ENCODE measurements around the gene PAK1IP1. TPM values are rescaled to one million over a fixed set of nuclear protein-coding genes. Genes with fewer than 3 reads are reported as not detected.

Gene PAK1IP1
- total RNA-seq, 1 experiment from 2014 or later: 34.0 TPM

- Histone ChIP-seq H3K4me1 (ENCODE audit: insufficient read depth, low read length) (peaks cover 17% of the 10 kb centered on the region), H3F3A (ENCODE audit: low read length, unreplicated experiment) (peaks cover 1% of the 10 kb centered on the region), H4K20me1 (ENCODE audit: low read length) (no peaks in the 10 kb centered on the region), H2AFZ (ENCODE audit: low read length) (no peak overlapping the region), H3K9me3 (ENCODE audit: low read length) (no peaks in the 10 kb centered on the region), H3K36me3 (ENCODE audit: low read depth, low read length) (peaks cover 15% of the 10 kb centered on the region), H3K27me3 (ENCODE audit: low read length) (no peaks in the 10 kb centered on the region), H3K79me2 (ENCODE audit: low read length) (peaks cover 9% of the 10 kb centered on the region), H3K4me2 (ENCODE audit: low read length) (no peak overlapping the region), H3K27ac (ENCODE audit: low read length) (no peak overlapping the region), H3K4me3 (ENCODE audit: low read length) (no peak overlapping the region), H3K9ac (ENCODE audit: low read length) (no peak overlapping the region), H3K9me2 (replicated peaks; ENCODE audit: low read length) (no peaks in the 10 kb centered on the region)
- POLR2A ChIA-PET (ENCODE audit: unreplicated experiment): no interaction called here
- DNase-seq: no peak
- no TSS peak for BruUV-seq (replicated peaks)
- no peak for ATAC-seq
- CTCF ChIA-PET: no interaction called here
- intact Hi-C loops (cut with micrococcal nuclease): no loop called here
- no peak for TF ChIP-seq EZH2phosphoT487 (IDR thresholded peaks at IDR 0.05; ENCODE audit: borderline replicate concordance, low read length)
- no peak for TF ChIP-seq CTCF (conservative IDR thresholded peaks at IDR 0.05; ENCODE audit: low read depth, low read length)
- TF ChIP-seq EZH2 (IDR thresholded peaks at IDR 0.05; ENCODE audit: low read length, unreplicated experiment): no peak
Measured at GRCh38 chr6:10730254-10730653, 35.5 kb downstream of the PAK1IP1 start.

DNA sequence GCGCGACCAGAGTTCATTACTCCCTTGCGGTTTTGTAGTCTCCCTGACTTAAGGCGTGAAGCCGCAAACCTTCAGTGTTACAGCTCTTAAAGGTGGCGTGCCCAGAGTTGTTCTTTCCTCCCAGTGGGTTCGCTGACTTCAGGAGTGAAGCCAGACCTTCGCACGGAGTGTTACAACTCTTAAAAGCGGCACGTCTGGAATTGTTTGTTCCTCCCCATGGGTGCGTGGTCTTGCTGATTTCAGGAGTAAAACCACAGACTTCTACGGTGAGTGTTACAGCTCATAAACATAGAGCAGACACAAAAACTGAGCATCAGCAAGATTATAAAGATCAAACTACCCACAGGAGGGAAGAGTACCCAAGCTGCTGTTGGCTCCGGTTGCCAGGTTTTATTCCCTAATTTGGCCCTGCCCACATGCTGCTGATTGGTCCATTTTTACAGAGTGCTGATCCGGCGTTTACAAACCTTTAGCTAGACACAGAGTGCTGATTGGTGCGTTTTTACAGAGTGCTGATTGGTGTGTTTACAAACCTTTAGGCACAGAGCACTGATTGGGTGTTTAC lies 38.5 kb downstream of the PAK1IP1 start:
- H4K20me1 ChIP-seq (ENCODE audit: low read length): no peaks in the 10 kb centered on the region
- H3K9me2 ChIP-seq (replicated peaks; ENCODE audit: low read length): no peaks in the 10 kb centered on the region
- H3K9ac ChIP-seq (ENCODE audit: low read length): no peak overlapping the region
- peaks cover 4% of the 10 kb centered on the region for H3F3A ChIP-seq (ENCODE audit: low read length, unreplicated experiment)
- ChIA-PET POLR2A (ENCODE audit: unreplicated experiment) (interaction anchor here (0.6 kb wide), 1 partner anchor 1034 kb away, joined by 3 read pairs; no protein-coding TSS in a partner anchor), CTCF (no interaction called here)
- ATAC-seq (no peak), DNase-seq (no peak)
- no peak overlapping the region for H2AFZ ChIP-seq (ENCODE audit: low read length)
- peak overlapping the region; percentile 69; the same call in 1 of the 2 replicates for H3K27ac ChIP-seq (ENCODE audit: low read length)
- peaks cover 12% of the 10 kb centered on the region for H3K36me3 ChIP-seq (ENCODE audit: low read depth, low read length)
- no peak overlapping the region for H3K4me3 ChIP-seq (ENCODE audit: low read length)
- no peak for TF ChIP-seq CTCF (conservative IDR thresholded peaks at IDR 0.05; ENCODE audit: low read depth, low read length)
- TF ChIP-seq EZH2 (IDR thresholded peaks at IDR 0.05; ENCODE audit: low read length, unreplicated experiment): no peak
- no peak for TF ChIP-seq EZH2phosphoT487 (IDR thresholded peaks at IDR 0.05; ENCODE audit: borderline replicate concordance, low read length)
- intact Hi-C loops (cut with micrococcal nuclease): no loop called here
- no peak overlapping the region for H3K4me2 ChIP-seq (ENCODE audit: low read length)
- no peaks in the 10 kb centered on the region for H3K27me3 ChIP-seq (ENCODE audit: low read length)
- H3K9me3 ChIP-seq (ENCODE audit: low read length): no peaks in the 10 kb centered on the region
- H3K79me2 ChIP-seq (ENCODE audit: low read length): no peaks in the 10 kb centered on the region
- peaks cover 25% of the 10 kb centered on the region for H3K4me1 ChIP-seq (ENCODE audit: insufficient read depth, low read length)
- BruUV-seq (replicated peaks): no TSS peak

DNA sequence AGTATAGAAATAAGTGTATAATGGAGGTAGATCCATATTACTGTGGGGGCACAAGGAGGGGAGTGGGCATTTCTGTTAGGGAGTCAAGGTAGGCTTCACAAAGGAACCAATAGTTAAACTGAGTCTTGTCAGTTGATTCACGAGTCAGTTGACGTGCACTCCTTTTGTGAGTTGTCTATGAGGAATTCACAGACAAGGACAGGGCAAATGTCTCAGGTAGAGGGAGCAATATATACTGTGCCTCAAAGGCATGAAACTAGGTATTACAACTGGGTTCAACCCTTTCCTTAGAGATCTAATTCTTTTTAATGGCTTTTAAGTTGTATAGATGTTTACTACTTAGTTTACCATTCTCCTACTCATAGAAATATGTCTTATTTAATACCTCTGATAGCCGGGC lies 39.1 kb downstream of the PAK1IP1 start:
- ATAC-seq: peak; percentile 39
- Histone ChIP-seq H3K79me2 (ENCODE audit: low read length) (no peaks in the 10 kb centered on the region), H3F3A (ENCODE audit: low read length, unreplicated experiment) (peaks cover 4% of the 10 kb centered on the region), H4K20me1 (ENCODE audit: low read length) (no peaks in the 10 kb centered on the region), H3K27me3 (ENCODE audit: low read length) (no peaks in the 10 kb centered on the region), H3K4me1 (ENCODE audit: insufficient read depth, low read length) (peaks cover 25% of the 10 kb centered on the region), H3K4me2 (ENCODE audit: low read length) (no peak overlapping the region), H3K9me3 (ENCODE audit: low read length) (no peaks in the 10 kb centered on the region), H3K9ac (ENCODE audit: low read length) (no peak overlapping the region; the same call in 1 of the 2 replicates), H2AFZ (ENCODE audit: low read length) (no peak overlapping the region), H3K4me3 (ENCODE audit: low read length) (no peak overlapping the region), H3K9me2 (replicated peaks; ENCODE audit: low read length) (no peaks in the 10 kb centered on the region), H3K36me3 (ENCODE audit: low read depth, low read length) (peaks cover 9% of the 10 kb centered on the region), H3K27ac (ENCODE audit: low read length) (peak overlapping the region; percentile 69; the same call in 1 of the 2 replicates)
- BruUV-seq (replicated peaks): no TSS peak
- CTCF ChIA-PET: no interaction called here
- TF ChIP-seq EZH2phosphoT487 (IDR thresholded peaks at IDR 0.05; ENCODE audit: borderline replicate concordance, low read length) (no peak), CTCF (conservative IDR thresholded peaks at IDR 0.05; ENCODE audit: low read depth, low read length) (no peak), EZH2 (IDR thresholded peaks at IDR 0.05; ENCODE audit: low read length, unreplicated experiment) (no peak)
- POLR2A ChIA-PET (ENCODE audit: unreplicated experiment): interaction anchor here (0.6 kb wide), 1 partner anchor 1034 kb away, joined by 3 read pairs; no protein-coding TSS in a partner anchor
- intact Hi-C loops (cut with micrococcal nuclease): loop anchor here (1.0 kb wide), 1 partner anchor 11 kb away; the partner anchor contains the start of gene TMEM14C
- peak; percentile 31 for DNase-seq
